A673 (cell line): Measurements from ENCODE around the gene KLF17. TPM values are rescaled to one million over a fixed set of nuclear protein-coding genes. Genes with fewer than 3 reads are reported as not detected.

Source experiments
- BruUV-seq: library from RNA; stranded (reverse); fragments of 400-500 nt; replicated peaks from 2 replicates; lab custom pipeline; 2021; lab: Mats Ljungman, UMichigan
- CTCF ChIA-PET: fragments of 300-600 bp; sonication (Branson Sonifier 250); formaldehyde crosslinking; loops from one replicate; lab custom pipeline; 2022; ENCODE audit warnings: antibody characterized with exemption; lab: Charles Lee
- POLR2A ChIA-PET: fragments of 300-600 bp; sonication (Branson Sonifier 250); formaldehyde crosslinking; loops from one replicate; lab custom pipeline; 2022; ENCODE audit warnings: antibody characterized with exemption; ENCODE audit not compliant: low non-redundant PET; lab: Charles Lee
- DNase-seq: peaks from one replicate; pipeline ENCODE4 v3.0.0-alpha.2; 2015; ENCODE audit warnings: low spot score
- H3K27ac ChIP-seq: fragments of 200-600 bp; sonication (generic); 2 replicates; pipeline ENCODE4 v1.5.1; 2016; ENCODE audit warnings: mixed run types, low read depth, mild to moderate bottlenecking, mixed read lengths, antibody characterized with exemption, low read length; ENCODE audit not compliant: poor library complexity, severe bottlenecking
- H3K27me3 ChIP-seq: fragments of 200-600 bp; sonication (generic); replicated peaks from 2 replicates; pipeline ENCODE4 v1.6.1; 2017; ENCODE audit warnings: mixed run types, low read depth, mild to moderate bottlenecking, mixed read lengths, antibody characterized with exemption, low read length; ENCODE audit not compliant: insufficient read depth, poor library complexity
- H3K36me3 ChIP-seq: fragments of 200-600 bp; sonication (generic); 2 replicates; pipeline ENCODE4 v1.6.1; 2016; ENCODE audit warnings: mixed run types, mild to moderate bottlenecking, mixed read lengths, antibody characterized with exemption, low read length; ENCODE audit not compliant: insufficient read depth, poor library complexity, severe bottlenecking
- H3K4me1 ChIP-seq: fragments of 200-600 bp; sonication (generic); 2 replicates; pipeline ENCODE4 v1.6.1; 2017; ENCODE audit warnings: mixed run types, mild to moderate bottlenecking, mixed read lengths, antibody characterized with exemption, low read length; ENCODE audit not compliant: insufficient read depth, poor library complexity, severe bottlenecking
- H3K4me3 ChIP-seq: fragments of 200-600 bp; sonication (generic); 2 replicates; pipeline ENCODE4 v1.5.1; 2016; ENCODE audit warnings: low read depth, mixed run types, mild to moderate bottlenecking, mixed read lengths, low read length; ENCODE audit not compliant: poor library complexity, severe bottlenecking
- H3K9me3 ChIP-seq: fragments of 200-600 bp; sonication (generic); 2 replicates; pipeline ENCODE4 v1.6.1; 2016; ENCODE audit warnings: mixed run types, low read depth, mild to moderate bottlenecking, mixed read lengths, antibody characterized with exemption, low read length; ENCODE audit not compliant: poor library complexity, severe bottlenecking
- CTCF ChIP-seq: fragments of 300-800, 200-600 bp; sonication (generic); conservative IDR thresholded peaks from 2 replicates; pipeline ENCODE4 v1.5.1; 2017; ENCODE audit warnings: low read depth, mild to moderate bottlenecking, antibody characterized with exemption, low read length, moderate library complexity, mixed read lengths
- EZH2 ChIP-seq: fragments of 200-600 bp; sonication (generic); IDR thresholded peaks from 2 replicates; pipeline ENCODE4 v1.6.1; 2017; ENCODE audit warnings: borderline replicate concordance, low read depth, mild to moderate bottlenecking, mixed read lengths, antibody characterized with exemption, low read length; ENCODE audit not compliant: poor library complexity, severe bottlenecking
- intact Hi-C: fragments of 100-400 bp; cut with micrococcal nuclease; formaldehyde crosslinking; loops from one replicate; pipeline ENCODE4 v1.10.0; 2022; ENCODE audit not compliant: unreplicated experiment
- total RNA-seq: library from RNA; stranded (reverse); gene quantifications from 2 replicates; pipeline ENCODE4 v1.2.3, GENCODE V29; 2021

KLF17 gene
- total RNA-seq, 1 experiment from 2014 or later: not detected

- Histone ChIP-seq H3K9me3 (no peaks in the 10 kb centered on the region), H3K36me3 (no peaks in the 10 kb centered on the region), H3K27me3 (peaks cover 9% of the 10 kb centered on the region), H3K4me3 (no peak overlapping the region), H3K27ac (no peak overlapping the region), H3K4me1 (no peaks in the 10 kb centered on the region)
- no peak for DNase-seq
- no TSS peak for BruUV-seq
- CTCF ChIA-PET: interaction anchor here (0.6 kb wide), 1 partner anchor 63 kb away, joined by 7 read pairs; no protein-coding TSS in a partner anchor
- intact Hi-C loops: no loop called here
- TF ChIP-seq EZH2 (no peak), CTCF (no peak)
- POLR2A ChIA-PET: no interaction called here
Measured at GRCh38 chr1:44110916-44111315, 7.7 kb upstream of the KLF17 start.

GRCh38 chr1:44111861-44112260, 6.8 kb upstream of the KLF17 start:
- Histone ChIP-seq H3K27me3 (peaks cover under 1% of the 10 kb centered on the region), H3K36me3 (no peaks in the 10 kb centered on the region), H3K9me3 (no peaks in the 10 kb centered on the region), H3K4me1 (no peaks in the 10 kb centered on the region), H3K27ac (no peak overlapping the region), H3K4me3 (no peak overlapping the region)
- ChIA-PET CTCF (no interaction called here), POLR2A (no interaction called here)
- BruUV-seq: no TSS peak
- DNase-seq: no peak
- TF ChIP-seq CTCF (no peak), EZH2 (no peak)
- intact Hi-C loops: no loop called here

- no peak for DNase-seq
- Histone ChIP-seq H3K4me1 (no peaks in the 10 kb centered on the region), H3K4me3 (no peak overlapping the region), H3K27me3 (no peaks in the 10 kb centered on the region), H3K27ac (no peak overlapping the region), H3K9me3 (no peaks in the 10 kb centered on the region), H3K36me3 (no peaks in the 10 kb centered on the region)
- ChIA-PET CTCF (no interaction called here), POLR2A (no interaction called here)
- intact Hi-C loops: no loop called here
- TF ChIP-seq EZH2 (no peak), CTCF (no peak)
- BruUV-seq: no TSS peak
Measured at GRCh38 chr1:44112486-44112885, 6.1 kb upstream of the KLF17 start.
